HepG2 (cell line): ENCODE data around the gene HTRA2. TPM values are rescaled to one million over a fixed set of nuclear protein-coding genes. Genes with fewer than 3 reads are reported as not detected.
A peak's percentile ranks its signal among the peaks of the same experiment; 100 is the strongest.

Experiments used
- BCL3 ChIP-seq: sonication (generic); formaldehyde crosslinking; IDR thresholded peaks from 2 replicates; pipeline ENCODE4 v1.5.1; 2020; ENCODE audit warnings: mild to moderate bottlenecking, missing genetic modification reagents, moderate library complexity
- CTCF ChIP-seq: sonication (generic); formaldehyde crosslinking; IDR thresholded peaks from 2 replicates; pipeline ENCODE4 v1.5.0; 2020; ENCODE audit warnings: mild to moderate bottlenecking, missing genetic modification reagents, moderate library complexity
- DMAP1 ChIP-seq: IDR thresholded peaks from 2 replicates; pipeline ENCODE4 v1.6.1; 2016
- DNMT3B ChIP-seq: conservative IDR thresholded peaks from 2 replicates; pipeline ENCODE4 v1.6.1; 2016; ENCODE audit warnings: missing biosample characterization, control low read depth
- E2F5 ChIP-seq: sonication (generic); formaldehyde crosslinking; conservative IDR thresholded peaks from 2 replicates; pipeline ENCODE4 v1.4.0; 2020; ENCODE audit warnings: missing genetic modification reagents
- GATAD2A ChIP-seq: IDR thresholded peaks from 2 replicates; pipeline ENCODE4 v1.6.1; 2016
- HMGA1 ChIP-seq: sonication (generic); formaldehyde crosslinking; conservative IDR thresholded peaks from 2 replicates; pipeline ENCODE4 v1.4.0; 2020; ENCODE audit warnings: missing genetic modification reagents
- JDP2 ChIP-seq: sonication (generic); formaldehyde crosslinking; IDR thresholded peaks from 2 replicates; pipeline ENCODE4 v1.8.1; 2022; ENCODE audit warnings: missing genetic modification reagents, borderline replicate concordance
- NONO ChIP-seq, 2 experiments: fragments of 450-650 bp in 1 of 2; sonication (generic) in 1 of 2; formaldehyde crosslinking in 1 of 2; IDR thresholded peaks in 1 of 2; conservative IDR thresholded peaks in 1 of 2; 2 replicates each; pipeline versions ENCODE4 v1.6.1 to v1.8.0; 2017 to 2022; ENCODE audit warnings: mild to moderate bottlenecking in 1 of 2, missing genetic modification reagents in 1 of 2, moderate library complexity in 1 of 2
- PRDM10 ChIP-seq: sonication (generic); formaldehyde crosslinking; IDR thresholded peaks from 2 replicates; pipeline ENCODE4 v1.4.0; 2020; ENCODE audit warnings: low read depth, missing genetic modification reagents
- RORA ChIP-seq: sonication (generic); formaldehyde crosslinking; IDR thresholded peaks from 2 replicates; pipeline ENCODE4 v1.5.0; 2020; ENCODE audit warnings: mild to moderate bottlenecking, missing genetic modification reagents, moderate library complexity
- USF2 ChIP-seq, 2 experiments: sonication (generic) in 1 of 2; formaldehyde crosslinking in 1 of 2; IDR thresholded peaks; 2 replicates each; pipeline versions ENCODE4 v1.5.1 to v1.6.1; 2011 to 2020; ENCODE audit warnings: borderline replicate concordance in 1 of 2, low read depth in 1 of 2, low read length in 1 of 2, mild to moderate bottlenecking in 1 of 2, missing genetic modification reagents in 1 of 2, moderate library complexity in 1 of 2
- ZIK1 ChIP-seq: sonication (generic); formaldehyde crosslinking; IDR thresholded peaks from 2 replicates; pipeline ENCODE4 v1.5.0; 2020; ENCODE audit warnings: mild to moderate bottlenecking, low read depth, missing genetic modification reagents, borderline replicate concordance
- ZNF558 ChIP-seq: sonication (generic); formaldehyde crosslinking; IDR thresholded peaks from 2 replicates; pipeline ENCODE4 v1.9.0; 2022; ENCODE audit warnings: mild to moderate bottlenecking, missing genetic modification reagents, borderline replicate concordance
- ZNF660 ChIP-seq: sonication (generic); formaldehyde crosslinking; IDR thresholded peaks from 2 replicates; pipeline ENCODE4 v1.5.1; 2020; ENCODE audit warnings: mild to moderate bottlenecking, low read depth, missing genetic modification reagents, borderline replicate concordance
- ZNF703 ChIP-seq: sonication (generic); formaldehyde crosslinking; IDR thresholded peaks from 2 replicates; pipeline ENCODE4 v1.5.1; 2020; ENCODE audit warnings: missing genetic modification reagents, mild to moderate bottlenecking, moderate library complexity, borderline replicate concordance
- polyA plus RNA-seq, 8 experiments: library from polyadenylated mRNA; depleted of rRNA in 3 of 8; stranded (reverse) in 7 of 8; unstranded in 1 of 8; fragments of >200 nt; fragmentation: Illumina TruSeq in 4 of 8; extraction: Trizol in 4 of 8; gene quantifications; 2 replicates each; pipeline versions ENCODE4 v1.2.1 to v1.2.3, GENCODE V29; 2011 to 2016; ENCODE audit warnings: low read depth in 4 of 8, missing spikeins in 1 of 8, mixed read lengths in 1 of 8; ENCODE audit not compliant: insufficient read depth in 1 of 8
- total RNA-seq, 5 experiments: library from RNA; depleted of rRNA; stranded (reverse); fragments of >200 nt; fragmentation: Illumina TruSeq; extraction: Trizol; gene quantifications; 2 replicates each; pipeline ENCODE4 v1.2.3, GENCODE V29; 2016; ENCODE audit warnings: low read depth in 1 of 5

The HTRA2 gene
- total and polyA plus RNA-seq, 2 of the 13 experiments (the other 11 are each of a cell fraction or from before 2014, with no cell fraction given): 47.7 to 50.3 TPM

GRCh38 chr2:74525717-74526648, 3.8 kb upstream of the HTRA2 start, which contains the start of gene DQX1 (continued):
- TF ChIP-seq USF2 (IDR thresholded peaks at IDR 0.05; ENCODE audit: low read depth, low read length): no peak
- TF ChIP-seq USF2 (CRISPR knock-in tag; IDR thresholded peaks at IDR 0.05; ENCODE audit: borderline replicate concordance): no peak
- TF ChIP-seq GATAD2A (CRISPR knock-in tag): peak; percentile 62
- no peak for TF ChIP-seq HMGA1 (CRISPR knock-in tag)
- 0 out of 2 replicates have a peak, but pooled peaks have one; percentile 30 for TF ChIP-seq DNMT3B
- TF ChIP-seq BCL3 (CRISPR knock-in tag): 0 out of 2 replicates have a peak, but pooled peaks have one; percentile 70
- no peak for TF ChIP-seq NONO (IDR thresholded peaks at IDR 0.05)
- peak; percentile 76 for TF ChIP-seq NONO (CRISPR knock-in tag; conservative IDR thresholded peaks at IDR 0.05)
- no peak; the same call in 1 of the 2 replicates for TF ChIP-seq ZNF703 (CRISPR knock-in tag)
- no peak for TF ChIP-seq E2F5 (CRISPR knock-in tag)
- no peak for TF ChIP-seq ZNF558
- peak; percentile 54; the same call in 1 of the 2 replicates for TF ChIP-seq ZIK1 (CRISPR knock-in tag)
- TF ChIP-seq RORA (CRISPR knock-in tag): no peak
- peak; percentile 43; the same call in 1 of the 2 replicates for TF ChIP-seq PRDM10
- no peak for TF ChIP-seq JDP2 (CRISPR knock-in tag)
- TF ChIP-seq DMAP1 (CRISPR knock-in tag): peak; percentile 82
- no peak for TF ChIP-seq CTCF (CRISPR knock-in tag)
- no peak for TF ChIP-seq ZNF660 (CRISPR knock-in tag)
